Gastrocnemius medialis (tissue), 4 donors: ENCODE data around the gene KDM6A. TPM values are rescaled to one million over a fixed set of nuclear protein-coding genes. Genes with fewer than 3 reads are reported as not detected.

ENCODE experiments used
- ATAC-seq, 2 donors: fragments of 150-250 bp; one replicate each; pipeline ENCODE4 v1.9.1; 2016
- DNase-seq, 2 donors: peaks; one replicate each; pipeline ENCODE4 v3.0.0-alpha.2; 2019
- H3K27ac ChIP-seq, 4 donors: fragments of 200-600 bp; sonication (generic); 1 replicate in 1 of 4; 2 replicates in 3 of 4; pipeline ENCODE4 v1.5.1; 2016 to 2018; ENCODE audit warnings: mild to moderate bottlenecking in 2 of 4, moderate library complexity in 1 of 4
- H3K27me3 ChIP-seq, 3 donors: fragments of 200-600 bp; sonication (generic) in 2 of 3; 1 replicate in 1 of 3; 2 replicates in 2 of 3; pipeline versions ENCODE4 v1.5.1 to v1.6.0; 2016 to 2019; ENCODE audit warnings: mild to moderate bottlenecking in 1 of 3, moderate library complexity in 1 of 3
- H3K36me3 ChIP-seq, 2 donors: fragments of 200-600 bp; sonication (generic) in 1 of 2; one replicate each; pipeline ENCODE4 v1.5.1; 2017 to 2018
- H3K4me1 ChIP-seq, 2 donors: fragments of 200-600 bp; sonication (generic) in 1 of 2; one replicate each; pipeline ENCODE4 v1.5.1; 2016 to 2017; ENCODE audit warnings: mild to moderate bottlenecking in 2 of 2
- H3K4me3 ChIP-seq, 4 donors: fragments of 200-600 bp; sonication (generic) in 3 of 4; 1 replicate in 1 of 4; 2 replicates in 3 of 4; pipeline ENCODE4 v1.5.1; 2016 to 2019; ENCODE audit warnings: mild to moderate bottlenecking in 2 of 4
- H3K9me3 ChIP-seq, 3 donors: fragments of 200-600 bp; sonication (generic) in 2 of 3; 1 replicate in 1 of 3; 2 replicates in 2 of 3; pipeline ENCODE4 v1.5.1; 2016 to 2019
- POLR2A ChIP-seq, 2 donors: fragments of 450-650 bp; IDR thresholded peaks; one replicate each; pipeline ENCODE4 v1.6.1; 2017; ENCODE audit warnings: antibody characterized with exemption in 2 of 2, mild to moderate bottlenecking in 2 of 2, moderate library complexity in 2 of 2
- in situ Hi-C, 4 donors: fragments of 200-750 bp; cut with MboI; loops; one replicate each; pipeline versions ENCODE4 v1.15.0 to v1.8.0; 2017; ENCODE audit warnings: low sequenced_read_pairs in 4 of 4
- intact Hi-C: fragments of 100-400 bp; cut with DNase I; formaldehyde crosslinking; loops from one replicate; pipeline ENCODE4 v1.15.1; 2023; ENCODE audit warnings: low total_unique reads
- total RNA-seq, 4 donors: library from RNA; depleted of rRNA; stranded (reverse); fragments of >200 nt; gene quantifications; one replicate each; pipeline versions ENCODE4 v1.1.0 to v1.2.3, GENCODE V29; 2016
- TF ChIP-seq, protein P1 (sequence below), 5 experiments: fragments of 450-650 bp in 3 of 5; fragments of 200-600 bp in 2 of 5; sonication (generic) in 2 of 5; IDR thresholded peaks in 4 of 5; conservative IDR thresholded peaks in 1 of 5; 1 replicate in 4 of 5; 2 replicates in 1 of 5; pipeline ENCODE4 v1.5.1; 2016 to 2019; ENCODE audit warnings: antibody characterized with exemption in 5 of 5, mild to moderate bottlenecking in 3 of 5, moderate library complexity in 3 of 5

Gene KDM6A
- total RNA-seq, 4 donors from 2014 or later: 14.3 to 29.2 (median 20.1) TPM

- in situ Hi-C loops: no loop called here
- intact Hi-C loops: no loop called here
- Histone ChIP-seq H3K9me3 (no peaks in the 10 kb centered on the region), H3K4me1 (no peaks in the 10 kb centered on the region), H3K27ac (no peak overlapping the region), H3K36me3 (no peaks in the 10 kb centered on the region), H3K4me3 (no peak overlapping the region), H3K27me3 (no peaks in the 10 kb centered on the region)
- TF ChIP-seq POLR2A (IDR thresholded peaks at IDR 0.05): no peak
- TF ChIP-seq, protein P1, sequence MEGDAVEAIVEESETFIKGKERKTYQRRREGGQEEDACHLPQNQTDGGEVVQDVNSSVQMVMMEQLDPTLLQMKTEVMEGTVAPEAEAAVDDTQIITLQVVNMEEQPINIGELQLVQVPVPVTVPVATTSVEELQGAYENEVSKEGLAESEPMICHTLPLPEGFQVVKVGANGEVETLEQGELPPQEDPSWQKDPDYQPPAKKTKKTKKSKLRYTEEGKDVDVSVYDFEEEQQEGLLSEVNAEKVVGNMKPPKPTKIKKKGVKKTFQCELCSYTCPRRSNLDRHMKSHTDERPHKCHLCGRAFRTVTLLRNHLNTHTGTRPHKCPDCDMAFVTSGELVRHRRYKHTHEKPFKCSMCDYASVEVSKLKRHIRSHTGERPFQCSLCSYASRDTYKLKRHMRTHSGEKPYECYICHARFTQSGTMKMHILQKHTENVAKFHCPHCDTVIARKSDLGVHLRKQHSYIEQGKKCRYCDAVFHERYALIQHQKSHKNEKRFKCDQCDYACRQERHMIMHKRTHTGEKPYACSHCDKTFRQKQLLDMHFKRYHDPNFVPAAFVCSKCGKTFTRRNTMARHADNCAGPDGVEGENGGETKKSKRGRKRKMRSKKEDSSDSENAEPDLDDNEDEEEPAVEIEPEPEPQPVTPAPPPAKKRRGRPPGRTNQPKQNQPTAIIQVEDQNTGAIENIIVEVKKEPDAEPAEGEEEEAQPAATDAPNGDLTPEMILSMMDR (IDR thresholded peaks at IDR 0.05 in 4 of 5, conservative IDR thresholded peaks at IDR 0.05 in 1 of 5): no peak
- no peak for DNase-seq
- no peak for ATAC-seq
Observed at GRCh38 chrX:45145492-45146215, 272.7 kb downstream of the KDM6A start.

DNA sequence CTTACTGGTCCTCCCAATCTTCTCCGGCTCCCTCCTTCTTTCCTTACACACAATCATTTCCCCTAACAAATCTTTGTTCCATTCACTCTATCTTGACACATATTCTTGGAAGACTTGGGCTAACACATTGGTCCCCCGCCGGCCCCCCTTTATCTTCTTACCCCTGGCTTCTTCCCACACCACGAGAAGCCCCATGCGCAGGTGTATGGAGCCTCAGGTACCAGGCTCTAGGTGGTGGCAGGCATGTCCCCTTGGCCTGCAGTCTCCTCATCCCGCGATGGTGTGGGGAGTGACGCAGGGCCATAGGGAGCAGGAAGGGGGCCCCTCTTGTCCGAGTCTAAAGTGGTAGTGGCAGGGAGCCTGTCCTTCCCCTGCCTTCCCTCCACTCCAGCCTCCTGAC lies 277.8 kb downstream of the KDM6A start:
- Histone ChIP-seq H3K9me3 (no peaks in the 10 kb centered on the region), H3K36me3 (no peaks in the 10 kb centered on the region), H3K27me3 (no peaks in the 10 kb centered on the region), H3K4me3 (no peak overlapping the region), H3K27ac (no peak overlapping the region), H3K4me1 (no peaks in the 10 kb centered on the region)
- no peak for DNase-seq
- ATAC-seq: no peak
- in situ Hi-C loops (no loop called here), intact Hi-C loops (no loop called here)
- TF ChIP-seq, protein P1 (IDR thresholded peaks at IDR 0.05 in 4 of 5, conservative IDR thresholded peaks at IDR 0.05 in 1 of 5): no peak
- no peak for TF ChIP-seq POLR2A (IDR thresholded peaks at IDR 0.05)

DNA sequence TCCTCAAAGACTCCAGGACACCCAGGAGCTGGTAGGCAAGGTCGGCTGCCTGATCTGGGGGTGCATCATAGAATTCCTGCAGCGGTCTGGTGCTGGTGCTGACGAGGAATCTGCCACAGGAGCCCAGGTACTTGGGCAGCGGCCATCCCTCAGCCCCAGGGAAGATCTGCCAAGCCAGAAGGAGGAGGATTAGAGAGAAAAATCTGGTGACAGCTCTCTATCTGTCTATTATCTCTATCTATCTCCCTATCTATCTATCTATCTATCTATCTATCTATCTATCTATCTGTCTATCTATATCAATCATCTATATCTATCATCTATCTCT lies 281.0 kb downstream of the KDM6A start:
- Histone ChIP-seq H3K4me3 (no peak overlapping the region), H3K9me3 (no peaks in the 10 kb centered on the region), H3K27me3 (no peaks in the 10 kb centered on the region), H3K36me3 (no peaks in the 10 kb centered on the region), H3K27ac (no peak overlapping the region), H3K4me1 (no peaks in the 10 kb centered on the region)
- DNase-seq (no peak), ATAC-seq (no peak)
- TF ChIP-seq, protein P1 (IDR thresholded peaks at IDR 0.05 in 4 of 5, conservative IDR thresholded peaks at IDR 0.05 in 1 of 5): no peak
- TF ChIP-seq POLR2A (IDR thresholded peaks at IDR 0.05): no peak
- in situ Hi-C loops: no loop called here
- intact Hi-C loops: no loop called here

- intact Hi-C loops: no loop called here
- H3K4me1 ChIP-seq: no peaks in the 10 kb centered on the region
- no peak for ATAC-seq
Observed at GRCh38 chrX:45154462-45154861, 281.5 kb downstream of the KDM6A start.

More at GRCh38 chrX:45154462-45154861, 281.5 kb downstream of the KDM6A start:
- DNase-seq: no peak
- Histone ChIP-seq H3K36me3 (no peaks in the 10 kb centered on the region), H3K9me3 (no peaks in the 10 kb centered on the region), H3K27me3 (no peaks in the 10 kb centered on the region), H3K4me3 (no peak overlapping the region), H3K27ac (no peak overlapping the region)
- in situ Hi-C loops: no loop called here
- TF ChIP-seq POLR2A (IDR thresholded peaks at IDR 0.05): no peak
- TF ChIP-seq, protein P1 (IDR thresholded peaks at IDR 0.05 in 4 of 5, conservative IDR thresholded peaks at IDR 0.05 in 1 of 5): no peak
